ENCODE data around the gene MIF4GD.

DNA sequence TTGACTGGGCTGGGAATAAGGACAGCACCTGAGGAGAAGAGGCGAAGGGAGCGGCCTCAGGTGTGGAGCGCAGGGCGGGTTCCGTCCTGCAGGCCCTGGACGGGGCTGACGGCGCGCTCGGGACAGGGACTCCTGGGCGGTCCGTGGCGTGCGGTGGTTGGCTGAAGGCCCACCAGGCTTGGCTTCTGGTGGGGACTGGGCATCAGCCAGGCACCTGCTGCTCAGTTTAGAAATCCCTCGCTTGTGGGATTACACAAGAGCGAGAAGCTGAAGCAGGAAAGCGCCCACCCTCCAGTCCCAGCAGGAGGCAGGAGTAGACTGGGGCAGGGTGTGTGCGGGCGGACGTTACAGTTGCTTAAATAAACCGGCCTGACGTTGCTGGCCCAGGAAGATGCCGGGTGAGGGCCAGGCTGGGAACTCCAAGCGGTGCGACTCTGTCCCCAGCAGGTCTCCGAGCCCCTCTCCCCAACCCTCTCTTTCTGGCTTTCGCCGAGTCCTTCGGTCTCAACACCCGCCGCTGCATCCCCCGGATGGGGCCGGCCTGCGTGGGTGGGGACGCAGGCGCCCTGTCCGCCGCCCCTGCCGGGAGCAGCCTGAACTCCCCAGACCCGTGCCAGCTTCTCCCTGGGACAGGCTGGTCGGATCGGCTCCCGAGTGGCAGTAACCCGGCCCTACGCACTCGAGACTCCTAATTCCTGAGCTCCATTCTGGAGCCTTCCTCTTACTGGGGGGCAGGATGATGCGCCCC is 639 bp downstream of the MIF4GD start:
- no peak for TF ChIP-seq NFRKB (IDR thresholded peaks at IDR 0.05)
- no peak for TF ChIP-seq TARDBP (IDR thresholded peaks at IDR 0.05)
- TF ChIP-seq ZNF384 (IDR thresholded peaks at IDR 0.05), result no peak
- TF ChIP-seq HDGF (IDR thresholded peaks at IDR 0.05; ENCODE audit: borderline replicate concordance), result no peak
- TF ChIP-seq LEF1 (IDR thresholded peaks at IDR 0.05; ENCODE audit: borderline replicate concordance), result no peak
- no peak for TF ChIP-seq FOXK2 (IDR thresholded peaks at IDR 0.05)
- TF ChIP-seq, protein P1, sequence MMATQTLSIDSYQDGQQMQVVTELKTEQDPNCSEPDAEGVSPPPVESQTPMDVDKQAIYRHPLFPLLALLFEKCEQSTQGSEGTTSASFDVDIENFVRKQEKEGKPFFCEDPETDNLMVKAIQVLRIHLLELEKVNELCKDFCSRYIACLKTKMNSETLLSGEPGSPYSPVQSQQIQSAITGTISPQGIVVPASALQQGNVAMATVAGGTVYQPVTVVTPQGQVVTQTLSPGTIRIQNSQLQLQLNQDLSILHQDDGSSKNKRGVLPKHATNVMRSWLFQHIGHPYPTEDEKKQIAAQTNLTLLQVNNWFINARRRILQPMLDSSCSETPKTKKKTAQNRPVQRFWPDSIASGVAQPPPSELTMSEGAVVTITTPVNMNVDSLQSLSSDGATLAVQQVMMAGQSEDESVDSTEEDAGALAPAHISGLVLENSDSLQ (IDR thresholded peaks at IDR 0.05), result no peak
- no peak for TF ChIP-seq CTBP1 (IDR thresholded peaks at IDR 0.05; ENCODE audit: borderline replicate concordance)
- TF ChIP-seq BHLHE40 (IDR thresholded peaks at IDR 0.05; ENCODE audit: borderline replicate concordance), result no peak
- TF ChIP-seq ELF4 (IDR thresholded peaks at IDR 0.05), result no peak
- TF ChIP-seq FOXA1 (IDR thresholded peaks at IDR 0.05), result no peak
- TF ChIP-seq SP1 (IDR thresholded peaks at IDR 0.05), result no peak
